Calu3 (cell line): ENCODE data around the gene KLHDC8A. TPM values are rescaled to one million over a fixed set of nuclear protein-coding genes. Genes with fewer than 3 reads are reported as not detected.

Experiments used
- BruUV-seq: library from RNA; stranded (reverse); fragments of 400-500 nt; replicated peaks from 2 replicates; lab custom pipeline; 2021; lab: Mats Ljungman, UMichigan
- CTCF ChIA-PET: fragments of 300-600 bp; sonication (Branson Sonifier 250); formaldehyde crosslinking; loops from one replicate; lab custom pipeline; 2022; ENCODE audit warnings: antibody characterized with exemption; lab: Charles Lee
- DNase-seq: peaks from one replicate; pipeline ENCODE4 v3.0.0; 2022
- H3K27ac Mint-ChIP-seq: one replicate; pipeline ENCODE4 v1.8.0; 2022; ENCODE audit warnings: mixed read lengths; ENCODE audit not compliant: unreplicated experiment
- H3K27me3 Mint-ChIP-seq: one replicate; pipeline ENCODE4 v1.8.0; 2022; ENCODE audit warnings: mixed read lengths; ENCODE audit not compliant: unreplicated experiment
- H3K36me3 Mint-ChIP-seq: one replicate; pipeline ENCODE4 v1.8.0; 2022; ENCODE audit warnings: mild to moderate bottlenecking, moderate library complexity, mixed read lengths; ENCODE audit not compliant: insufficient read depth, unreplicated experiment
- H3K4me1 Mint-ChIP-seq: one replicate; pipeline ENCODE4 v1.8.0; 2022; ENCODE audit warnings: mild to moderate bottlenecking, low read depth, mixed read lengths; ENCODE audit not compliant: unreplicated experiment
- H3K4me3 Mint-ChIP-seq: one replicate; pipeline ENCODE4 v1.8.0; 2022; ENCODE audit warnings: mild to moderate bottlenecking, low read depth, moderate library complexity, mixed read lengths; ENCODE audit not compliant: unreplicated experiment
- H3K9me3 Mint-ChIP-seq: one replicate; pipeline ENCODE4 v1.8.0; 2022; ENCODE audit warnings: low read depth, mixed read lengths; ENCODE audit not compliant: unreplicated experiment
- intact Hi-C: fragments of 100-400 bp; cut with micrococcal nuclease; formaldehyde crosslinking; loops from one replicate; pipeline ENCODE4 v1.10.0; 2022; ENCODE audit not compliant: unreplicated experiment
- total RNA-seq: library from RNA; stranded (reverse); gene quantifications from 2 replicates; pipeline ENCODE4 v1.2.3, GENCODE V29; 2022
- TF ChIP-seq, protein P1 (sequence below): fragments of 200-600 bp; IDR thresholded peaks from one replicate; pipeline ENCODE4 v1.8.0; 2022; ENCODE audit warnings: antibody characterized with exemption; ENCODE audit not compliant: unreplicated experiment

The KLHDC8A gene
- total RNA-seq, 1 experiment from 2014 or later = not detected

GRCh38 chr1:205303247-205303888 lies 53.4 kb downstream of the KLHDC8A start:
- intact Hi-C loops = no loop called here
- no peaks in the 10 kb centered on the region for H3K9me3 Mint-ChIP-seq
- H3K27ac Mint-ChIP-seq = no peak overlapping the region
- BruUV-seq = no TSS peak
- H3K4me1 Mint-ChIP-seq = peaks cover 19% of the 10 kb centered on the region
- TF ChIP-seq, protein P1, sequence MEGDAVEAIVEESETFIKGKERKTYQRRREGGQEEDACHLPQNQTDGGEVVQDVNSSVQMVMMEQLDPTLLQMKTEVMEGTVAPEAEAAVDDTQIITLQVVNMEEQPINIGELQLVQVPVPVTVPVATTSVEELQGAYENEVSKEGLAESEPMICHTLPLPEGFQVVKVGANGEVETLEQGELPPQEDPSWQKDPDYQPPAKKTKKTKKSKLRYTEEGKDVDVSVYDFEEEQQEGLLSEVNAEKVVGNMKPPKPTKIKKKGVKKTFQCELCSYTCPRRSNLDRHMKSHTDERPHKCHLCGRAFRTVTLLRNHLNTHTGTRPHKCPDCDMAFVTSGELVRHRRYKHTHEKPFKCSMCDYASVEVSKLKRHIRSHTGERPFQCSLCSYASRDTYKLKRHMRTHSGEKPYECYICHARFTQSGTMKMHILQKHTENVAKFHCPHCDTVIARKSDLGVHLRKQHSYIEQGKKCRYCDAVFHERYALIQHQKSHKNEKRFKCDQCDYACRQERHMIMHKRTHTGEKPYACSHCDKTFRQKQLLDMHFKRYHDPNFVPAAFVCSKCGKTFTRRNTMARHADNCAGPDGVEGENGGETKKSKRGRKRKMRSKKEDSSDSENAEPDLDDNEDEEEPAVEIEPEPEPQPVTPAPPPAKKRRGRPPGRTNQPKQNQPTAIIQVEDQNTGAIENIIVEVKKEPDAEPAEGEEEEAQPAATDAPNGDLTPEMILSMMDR = no peak
- CTCF ChIA-PET = interaction anchor here (1.7 kb wide), 1 partner anchor 14 kb away, joined by 7 read pairs; no protein-coding TSS in a partner anchor
- H3K36me3 Mint-ChIP-seq = peaks cover 31% of the 10 kb centered on the region
- DNase-seq = no peak
- no peak overlapping the region for H3K4me3 Mint-ChIP-seq
- H3K27me3 Mint-ChIP-seq = no peaks in the 10 kb centered on the region

DNA sequence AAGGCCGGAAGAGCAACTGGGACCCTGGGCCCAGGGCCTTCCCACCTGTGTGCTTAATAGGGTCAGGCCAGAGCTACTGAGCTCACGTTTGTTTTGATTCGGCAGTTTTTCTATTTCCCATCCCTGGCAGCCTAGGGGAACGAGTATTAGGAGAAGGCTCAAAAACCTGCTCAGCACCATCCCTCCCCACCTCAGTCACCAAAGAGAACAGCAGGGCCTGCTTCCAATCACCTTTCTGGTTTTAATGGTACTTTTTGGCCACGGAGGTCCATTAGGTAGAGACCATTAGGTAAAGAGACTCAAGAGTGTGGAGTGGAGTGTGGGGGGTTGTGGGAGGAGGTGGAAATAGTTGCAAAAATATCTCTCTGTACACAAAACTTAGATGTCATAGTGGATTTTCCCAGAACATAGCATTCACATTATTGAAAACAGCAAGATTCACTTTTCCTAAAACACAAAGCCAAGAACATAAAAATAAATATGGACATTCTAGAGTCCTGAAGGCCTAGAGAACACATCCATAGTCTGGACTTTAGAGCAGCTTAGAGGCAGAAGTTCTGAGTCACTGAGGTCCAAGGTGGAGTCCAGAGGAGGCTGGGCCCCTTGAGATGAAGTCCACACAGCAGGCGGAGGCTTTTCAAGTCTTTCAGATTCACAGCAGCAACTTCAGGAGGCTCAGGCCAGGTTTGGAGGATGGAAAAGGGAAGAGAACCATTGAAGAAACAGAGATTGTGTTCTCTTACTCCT lies 54.7 kb downstream of the KLHDC8A start:
- Mint-ChIP-seq H3K4me3 (peak overlapping the region; percentile 46), H3K9me3 (no peaks in the 10 kb centered on the region), H3K27me3 (no peaks in the 10 kb centered on the region), H3K36me3 (peaks cover 34% of the 10 kb centered on the region), H3K27ac (peak overlapping the region; percentile 70), H3K4me1 (peaks cover 29% of the 10 kb centered on the region)
- TF ChIP-seq, protein P1 = no peak
- DNase-seq = no peak
- intact Hi-C loops = loop anchor here (1.0 kb wide), 1 partner anchor 15 kb away; no protein-coding TSS in a partner anchor
- BruUV-seq = no TSS peak
- CTCF ChIA-PET = interaction anchor here (1.2 to 2.3 kb wide), 3 partner anchors 16 to 27 kb away, joined by 3 to 10 read pairs (median 7); no protein-coding TSS in a partner anchor

- peak overlapping the region; percentile 70 for H3K27ac Mint-ChIP-seq
- TF ChIP-seq, protein P1 = no peak
- no TSS peak for BruUV-seq
- H3K9me3 Mint-ChIP-seq = no peaks in the 10 kb centered on the region
- peaks cover 34% of the 10 kb centered on the region for H3K36me3 Mint-ChIP-seq
- no peaks in the 10 kb centered on the region for H3K27me3 Mint-ChIP-seq
- CTCF ChIA-PET = interaction anchor here (0.6 to 3.6 kb wide), 6 partner anchors 16 to 741 kb away, joined by 3 to 13 read pairs (median 7); partner anchors contain the start of gene NUAK2
- intact Hi-C loops = loop anchor here (1.0 kb wide), 1 partner anchor 16 kb away; no protein-coding TSS in a partner anchor
- peak overlapping the region; percentile 46 for H3K4me3 Mint-ChIP-seq
- DNase-seq = peak; percentile 78
- H3K4me1 Mint-ChIP-seq = peaks cover 36% of the 10 kb centered on the region
Observed at GRCh38 chr1:205301205-205301821, 55.4 kb downstream of the KLHDC8A start.

DNA sequence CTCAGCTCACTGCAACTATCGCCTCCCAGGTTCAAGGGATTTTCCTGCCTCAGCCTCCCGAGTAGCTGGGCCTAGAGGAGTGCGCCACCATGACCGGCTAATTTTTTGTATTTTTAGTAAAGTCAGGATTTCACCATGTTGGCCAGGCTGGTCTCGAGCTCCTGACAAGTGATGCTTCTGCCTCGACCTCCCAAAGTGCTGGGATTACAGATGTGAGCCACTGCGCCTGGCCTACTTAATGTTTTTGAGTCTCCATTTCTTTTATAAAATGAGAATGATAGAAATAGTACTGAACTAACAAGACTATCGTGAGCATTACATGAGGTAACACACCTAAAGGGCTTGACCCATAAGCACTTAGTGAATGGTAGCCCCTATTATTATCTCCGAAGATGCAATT lies 56.6 kb downstream of the KLHDC8A start:
- no TSS peak for BruUV-seq
- Mint-ChIP-seq H3K36me3 (peaks cover 33% of the 10 kb centered on the region), H3K27ac (no peak overlapping the region), H3K9me3 (no peaks in the 10 kb centered on the region), H3K27me3 (no peaks in the 10 kb centered on the region), H3K4me3 (no peak overlapping the region), H3K4me1 (peaks cover 46% of the 10 kb centered on the region)
- TF ChIP-seq, protein P1 = no peak
- intact Hi-C loops = no loop called here
- CTCF ChIA-PET = interaction anchor here (0.7 to 3.6 kb wide), 5 partner anchors 15 to 27 kb away, joined by 3 to 13 read pairs (median 7); partner anchors contain the start of gene NUAK2
- DNase-seq = no peak
